Upper lobe of right lung (tissue), 1 donor: ENCODE measurements around the gene LRP8. TPM values are rescaled to one million over a fixed set of nuclear protein-coding genes. Genes with fewer than 3 reads are reported as not detected.

Experiments
- ATAC-seq: fragments of 200-7000 bp; cut with Tn5 transposase; one replicate; pipeline ENCODE4 v1.9.1; 2020; ENCODE audit warnings: mild to moderate bottlenecking, moderate library complexity
- DNase-seq: peaks from one replicate; pipeline ENCODE4 v3.0.0-alpha.2; 2020
- H3K27ac ChIP-seq: fragments of 200-600 bp; one replicate; pipeline ENCODE4 v1.8.0; 2022
- H3K27me3 ChIP-seq: fragments of 200-600 bp; one replicate; pipeline ENCODE4 v1.8.0; 2022; ENCODE audit warnings: mild to moderate bottlenecking
- H3K36me3 ChIP-seq: fragments of 200-600 bp; one replicate; pipeline ENCODE4 v1.8.0; 2022
- H3K4me1 ChIP-seq: fragments of 200-600 bp; one replicate; pipeline ENCODE4 v1.8.0; 2022
- H3K4me3 ChIP-seq: fragments of 200-600 bp; one replicate; pipeline ENCODE4 v1.8.0; 2022; ENCODE audit warnings: mild to moderate bottlenecking
- H3K9me3 ChIP-seq: fragments of 200-600 bp; one replicate; pipeline ENCODE4 v1.8.0; 2022
- intact Hi-C: fragments of 100-400 bp; cut with DNase I; formaldehyde crosslinking; loops from one replicate; pipeline ENCODE4 v1.11.0; 2022
- total RNA-seq: library from RNA; stranded (reverse); fragmentation: NEBNext Ultra II Directional; extraction: Animal tissue kit (Norgen Biotek cat#: 25700); gene quantifications from one replicate; pipeline ENCODE4 v1.2.1, GENCODE V29; 2021
- TF ChIP-seq, protein P1 (sequence below): fragments of 200-600 bp; IDR thresholded peaks from one replicate; pipeline ENCODE4 v1.8.0; 2022; ENCODE audit warnings: antibody characterized with exemption
- donor health status: DM: no; HTN: yes; CAD: no; lungs with severe emphysema.

LRP8 gene
- total RNA-seq, 1 donor from 2014 or later = 11.6 TPM

DNA sequence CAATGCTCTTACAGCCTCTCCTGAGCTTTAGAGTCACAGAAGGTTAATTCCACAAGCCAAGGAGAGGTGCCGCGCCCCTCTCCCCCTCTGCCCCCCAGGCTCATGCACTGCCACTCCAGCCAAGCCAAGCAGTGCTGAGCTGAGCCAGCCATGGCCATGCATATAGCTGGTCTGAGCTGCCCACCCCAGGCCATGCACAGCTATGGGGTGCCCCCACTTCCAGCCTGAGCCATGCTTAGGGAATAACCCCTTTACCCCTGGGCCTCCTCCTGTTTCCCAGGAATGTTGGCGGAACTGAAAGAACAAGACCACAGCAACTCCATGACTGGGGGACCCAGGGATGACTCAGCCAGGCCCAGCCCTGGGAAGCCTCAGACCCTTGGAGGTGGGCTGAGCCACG lies 55.5 kb downstream of the LRP8 start:
- no peak overlapping the region for H3K4me3 ChIP-seq
- H3K27me3 ChIP-seq = no peaks in the 10 kb centered on the region
- DNase-seq (no peak), ATAC-seq (no peak)
- TF ChIP-seq, protein P1, sequence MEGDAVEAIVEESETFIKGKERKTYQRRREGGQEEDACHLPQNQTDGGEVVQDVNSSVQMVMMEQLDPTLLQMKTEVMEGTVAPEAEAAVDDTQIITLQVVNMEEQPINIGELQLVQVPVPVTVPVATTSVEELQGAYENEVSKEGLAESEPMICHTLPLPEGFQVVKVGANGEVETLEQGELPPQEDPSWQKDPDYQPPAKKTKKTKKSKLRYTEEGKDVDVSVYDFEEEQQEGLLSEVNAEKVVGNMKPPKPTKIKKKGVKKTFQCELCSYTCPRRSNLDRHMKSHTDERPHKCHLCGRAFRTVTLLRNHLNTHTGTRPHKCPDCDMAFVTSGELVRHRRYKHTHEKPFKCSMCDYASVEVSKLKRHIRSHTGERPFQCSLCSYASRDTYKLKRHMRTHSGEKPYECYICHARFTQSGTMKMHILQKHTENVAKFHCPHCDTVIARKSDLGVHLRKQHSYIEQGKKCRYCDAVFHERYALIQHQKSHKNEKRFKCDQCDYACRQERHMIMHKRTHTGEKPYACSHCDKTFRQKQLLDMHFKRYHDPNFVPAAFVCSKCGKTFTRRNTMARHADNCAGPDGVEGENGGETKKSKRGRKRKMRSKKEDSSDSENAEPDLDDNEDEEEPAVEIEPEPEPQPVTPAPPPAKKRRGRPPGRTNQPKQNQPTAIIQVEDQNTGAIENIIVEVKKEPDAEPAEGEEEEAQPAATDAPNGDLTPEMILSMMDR = no peak
- no peaks in the 10 kb centered on the region for H3K4me1 ChIP-seq
- no peaks in the 10 kb centered on the region for H3K9me3 ChIP-seq
- H3K27ac ChIP-seq = no peak overlapping the region
- intact Hi-C loops = no loop called here
- no peaks in the 10 kb centered on the region for H3K36me3 ChIP-seq

DNA sequence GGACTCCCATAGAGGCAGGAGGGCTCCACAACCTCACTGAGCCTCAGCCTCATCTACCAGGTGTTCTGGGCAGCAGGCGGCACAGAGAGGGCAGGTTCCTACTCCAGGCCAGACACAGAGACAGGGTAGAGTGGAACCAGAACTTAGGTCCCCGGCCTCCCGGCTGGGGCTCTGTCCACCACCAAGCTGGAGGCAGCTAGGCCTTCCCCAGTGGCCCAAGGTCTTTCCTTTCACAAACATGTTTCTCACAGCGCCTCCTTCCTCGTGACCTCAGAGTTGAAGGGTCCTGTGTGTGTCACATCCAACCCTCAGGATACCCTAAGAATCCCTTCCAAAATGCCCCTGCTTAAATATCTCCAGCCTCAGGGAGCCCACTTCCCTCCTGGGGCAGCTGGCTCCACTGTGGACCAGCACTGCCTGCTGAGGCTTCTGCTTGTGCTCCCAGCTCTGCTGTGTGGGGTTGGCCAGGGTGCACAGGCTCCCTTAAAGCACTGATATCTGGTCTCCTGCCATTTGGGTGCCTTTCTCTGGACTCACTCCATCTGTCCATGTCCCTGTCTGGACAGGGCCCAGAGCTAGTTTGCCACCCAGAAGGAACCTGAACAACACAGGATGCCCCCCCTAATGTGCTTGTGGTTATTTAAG lies 56.3 kb downstream of the LRP8 start:
- no peak for ATAC-seq
- no peak for DNase-seq
- no peak overlapping the region for H3K4me3 ChIP-seq

DNA sequence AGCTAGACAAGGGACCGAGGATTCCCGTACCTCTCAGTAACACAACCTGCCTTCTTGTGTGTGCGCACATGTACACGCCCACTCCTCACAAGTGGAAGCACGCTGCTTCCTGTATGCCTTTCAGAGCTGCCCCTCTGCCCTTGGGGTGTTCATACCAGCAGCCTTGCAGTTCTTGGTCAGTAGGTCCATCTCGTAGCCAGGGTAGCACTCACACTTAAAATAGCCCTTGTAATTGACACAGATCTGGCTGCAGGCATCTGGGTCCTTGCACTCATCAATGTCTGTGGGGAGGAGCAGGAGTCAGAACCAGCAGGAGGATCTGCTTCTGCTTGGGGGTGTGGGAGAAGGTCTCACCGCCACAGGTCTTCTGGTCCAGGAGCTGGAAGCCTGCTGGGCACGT lies 57.0 kb downstream of the LRP8 start:
- H3K9me3 ChIP-seq = no peaks in the 10 kb centered on the region
- TF ChIP-seq, protein P1 = no peak
- no peak for DNase-seq

More for the DNA sequence above, 56.3 kb downstream of the LRP8 start:
- intact Hi-C loops = no loop called here
- TF ChIP-seq, protein P1 = no peak
- Histone ChIP-seq H3K36me3 (no peaks in the 10 kb centered on the region), H3K27ac (no peak overlapping the region), H3K4me1 (no peaks in the 10 kb centered on the region), H3K9me3 (no peaks in the 10 kb centered on the region), H3K27me3 (no peaks in the 10 kb centered on the region)

DNA sequence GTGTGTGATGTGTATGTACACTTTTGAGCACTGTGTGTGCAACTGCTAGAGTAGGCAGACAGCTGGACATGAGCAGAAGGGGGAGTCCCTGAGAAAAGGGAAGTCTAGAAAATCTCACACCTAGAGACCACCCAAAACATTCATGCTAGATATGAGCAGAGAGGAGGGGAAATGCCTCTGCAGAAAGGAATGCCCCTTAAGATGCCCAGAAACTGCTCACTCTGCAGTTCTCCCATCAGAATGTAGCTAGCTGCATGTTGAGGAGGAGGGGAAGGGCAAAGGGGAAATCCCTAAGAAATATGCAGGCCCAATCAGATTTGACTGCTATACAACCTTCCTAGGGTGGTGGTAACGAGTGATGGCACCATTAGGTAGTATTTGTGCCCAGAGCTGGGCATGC lies 57.8 kb downstream of the LRP8 start:
- H3K27me3 ChIP-seq = no peaks in the 10 kb centered on the region
- intact Hi-C loops = no loop called here
- TF ChIP-seq, protein P1 = no peak
- ATAC-seq (no peak), DNase-seq (no peak)
- no peaks in the 10 kb centered on the region for H3K4me1 ChIP-seq
- H3K36me3 ChIP-seq = no peaks in the 10 kb centered on the region
- no peaks in the 10 kb centered on the region for H3K9me3 ChIP-seq
- no peak overlapping the region for H3K27ac ChIP-seq
- no peak overlapping the region for H3K4me3 ChIP-seq

More for the DNA sequence above, 57.0 kb downstream of the LRP8 start:
- Histone ChIP-seq H3K36me3 (no peaks in the 10 kb centered on the region), H3K27ac (no peak overlapping the region), H3K27me3 (no peaks in the 10 kb centered on the region), H3K4me3 (no peak overlapping the region), H3K4me1 (no peaks in the 10 kb centered on the region)
- intact Hi-C loops = no loop called here
- ATAC-seq = no peak

DNA sequence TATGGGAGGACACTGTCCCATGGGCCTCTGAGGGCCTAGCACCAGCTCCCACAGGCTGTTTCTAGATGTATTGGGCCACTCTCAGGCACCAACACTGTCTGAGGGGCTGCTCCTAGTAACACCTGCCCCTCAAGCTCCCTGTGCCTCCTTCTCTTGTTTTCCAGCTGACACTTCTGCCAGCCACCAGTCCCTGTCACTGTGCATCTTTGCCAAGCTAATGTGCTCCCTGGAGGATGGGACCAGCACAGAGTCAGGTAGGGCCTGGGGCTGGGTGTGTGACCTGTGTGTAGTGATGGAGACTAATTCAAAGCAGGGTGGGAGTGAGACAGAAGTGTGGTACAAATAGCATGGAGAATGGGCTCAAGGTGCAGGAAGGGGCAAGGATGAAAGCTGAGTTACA lies 60.1 kb downstream of the LRP8 start:
- ATAC-seq (no peak), DNase-seq (no peak)
- H3K9me3 ChIP-seq = no peaks in the 10 kb centered on the region
- no peaks in the 10 kb centered on the region for H3K27me3 ChIP-seq
- H3K36me3 ChIP-seq = no peaks in the 10 kb centered on the region
- intact Hi-C loops = no loop called here
- H3K4me1 ChIP-seq = no peaks in the 10 kb centered on the region
- TF ChIP-seq, protein P1 = no peak
- no peak overlapping the region for H3K27ac ChIP-seq
- no peak overlapping the region for H3K4me3 ChIP-seq

DNA sequence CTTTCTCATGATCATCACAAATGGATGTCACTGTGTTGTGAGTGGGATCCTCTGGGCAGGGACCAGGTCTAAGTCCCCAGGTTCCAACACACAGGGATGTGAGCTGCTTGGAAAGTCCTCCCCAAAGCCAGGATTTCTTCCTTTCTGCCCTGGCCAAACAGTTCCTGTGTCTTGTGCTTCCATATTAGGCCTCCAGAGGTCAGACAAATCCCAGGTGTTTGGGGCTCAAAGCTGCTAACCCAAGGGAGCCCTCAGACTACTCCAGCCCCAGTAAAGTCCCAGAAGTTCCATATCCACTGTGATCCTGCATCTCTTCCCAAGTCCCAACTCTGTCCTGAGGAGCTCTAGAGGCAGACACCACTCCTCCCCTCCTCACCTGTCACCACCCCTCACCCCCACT lies 61.8 kb downstream of the LRP8 start:
- H3K27me3 ChIP-seq = no peaks in the 10 kb centered on the region
- H3K4me3 ChIP-seq = no peak overlapping the region
- TF ChIP-seq, protein P1 = no peak
- no peak overlapping the region for H3K27ac ChIP-seq
- no peaks in the 10 kb centered on the region for H3K36me3 ChIP-seq
- intact Hi-C loops = no loop called here
- no peaks in the 10 kb centered on the region for H3K9me3 ChIP-seq
- H3K4me1 ChIP-seq = no peaks in the 10 kb centered on the region
- DNase-seq (no peak), ATAC-seq (no peak)
